NCI-H2107 treated with DMSO at 0.1 percent for 48 hours (cell line): Measurements from ENCODE around the gene C13orf46.

ENCODE experiments used
- DNase-seq: peaks from one replicate; lab custom pipeline; 2025; ENCODE audit not compliant: unreplicated experiment; lab: John Stamatoyannopoulos, UW

Gene C13orf46

GRCh38 chr13:113941571-113942191 lies 32.2 kb downstream of the C13orf46 start:
- DNase-seq = peak; percentile 80

- no peak for DNase-seq
These were observed 34.0 kb downstream of the C13orf46 start for GRCh38 chr13:113939944-113940297.

GRCh38 chr13:113939129-113939943 lies 34.5 kb downstream of the C13orf46 start:
- DNase-seq = no peak

- DNase-seq = peak; percentile 38
These were observed 35.2 kb downstream of the C13orf46 start for GRCh38 chr13:113938716-113939115.

- peak; percentile 61 for DNase-seq
These were observed 35.6 kb downstream of the C13orf46 start for GRCh38 chr13:113938246-113938645.

GRCh38 chr13:113937527-113938180 lies 36.2 kb downstream of the C13orf46 start:
- DNase-seq = peak; percentile 50

- DNase-seq = no peak
These were observed 36.8 kb downstream of the C13orf46 start for GRCh38 chr13:113937073-113937472.

- no peak for DNase-seq
These were observed 37.5 kb downstream of the C13orf46 start for GRCh38 chr13:113936166-113936965.

- DNase-seq = no peak
These were observed 38.7 kb downstream of the C13orf46 start for GRCh38 chr13:113935001-113935844.

- DNase-seq = no peak
These were observed 39.3 kb downstream of the C13orf46 start for GRCh38 chr13:113934576-113934975.

- DNase-seq = no peak
These were observed 40.0 kb downstream of the C13orf46 start for GRCh38 chr13:113933901-113934300.

GRCh38 chr13:113931841-113932459 lies 41.9 kb downstream of the C13orf46 start:
- no peak for DNase-seq

- no peak for DNase-seq
These were observed 42.9 kb downstream of the C13orf46 start for GRCh38 chr13:113930671-113931637.

- no peak for DNase-seq
These were observed 44.0 kb downstream of the C13orf46 start for GRCh38 chr13:113929628-113930615.

GRCh38 chr13:113928685-113929627 lies 44.9 kb downstream of the C13orf46 start:
- DNase-seq = no peak
